Upper lobe of left lung (tissue), 6 donors: ENCODE data around the gene TPD52L1. TPM values are rescaled to one million over a fixed set of nuclear protein-coding genes. Genes with fewer than 3 reads are reported as not detected.

Experiments used
- ATAC-seq, 2 donors: fragments of 200-7000 bp; cut with Tn5 transposase; one replicate each; pipeline ENCODE4 v1.9.1; 2022; ENCODE audit warnings: mild to moderate bottlenecking in 2 of 2, moderate library complexity in 2 of 2; ENCODE audit not compliant: low FRiP score in 2 of 2
- DNase-seq, 2 donors: peaks; one replicate each; pipeline ENCODE4 v3.0.0-alpha.2; 2019 to 2020
- H3K27ac ChIP-seq, 4 donors: fragments of 200-600 bp; sonication (generic); one replicate each; pipeline ENCODE4 v1.5.1; 2016 to 2019
- H3K27me3 ChIP-seq, 4 donors: fragments of 200-600 bp; sonication (generic); one replicate each; pipeline ENCODE4 v1.5.1; 2017 to 2019
- H3K36me3 ChIP-seq, 4 donors: fragments of 200-600 bp; sonication (generic); one replicate each; pipeline ENCODE4 v1.5.1; 2016 to 2019
- H3K4me1 ChIP-seq, 4 donors: fragments of 200-600 bp; sonication (generic); one replicate each; pipeline ENCODE4 v1.5.1; 2018 to 2019
- H3K4me3 ChIP-seq, 4 donors: fragments of 200-600 bp; sonication (generic); one replicate each; pipeline ENCODE4 v1.5.1; 2017 to 2019; ENCODE audit warnings: mild to moderate bottlenecking in 2 of 4, moderate library complexity in 1 of 4
- H3K9me3 ChIP-seq, 4 donors: fragments of 200-600 bp; sonication (generic); one replicate each; pipeline ENCODE4 v1.5.1; 2018 to 2019
- EP300 ChIP-seq, 4 donors: sonication (generic); formaldehyde crosslinking; IDR thresholded peaks; one replicate each; pipeline ENCODE4 v1.5.1; 2017; ENCODE audit warnings: antibody characterized with exemption in 4 of 4, control low read depth in 2 of 4
- POLR2A ChIP-seq, 4 donors: fragments of 450-650 bp; IDR thresholded peaks; one replicate each; pipeline ENCODE4 v1.5.1; 2016 to 2017; ENCODE audit warnings: antibody characterized with exemption in 4 of 4, mild to moderate bottlenecking in 2 of 4
- POLR2AphosphoS5 ChIP-seq, 2 donors: sonication (generic); formaldehyde crosslinking; IDR thresholded peaks; one replicate each; pipeline ENCODE4 v1.5.1; 2017; ENCODE audit warnings: antibody characterized with exemption in 2 of 2
- WGBS, 2 donors: methylation state at CpG; one replicate each; pipeline ENCODE4 v1.1.5; 2017 to 2018; 5-methylcytosine and 5-hydroxymethylcytosine counted together
- total RNA-seq, 6 donors: library from RNA; depleted of rRNA in 4 of 6; stranded (reverse); fragments of >200 nt in 4 of 6; gene quantifications; one replicate each; pipeline versions ENCODE4 v1.1.0 to v1.2.1, GENCODE V29; 2016 to 2021
- TF ChIP-seq, protein P1 (sequence below), 6 experiments: fragments of 450-650 bp in 4 of 6; fragments of 200-600 bp in 2 of 6; sonication (generic) in 2 of 6; IDR thresholded peaks; one replicate each; pipeline ENCODE4 v1.5.1; 2016 to 2019; ENCODE audit warnings: antibody characterized with exemption in 6 of 6
- donor health status: DM: no; HTN: no; CAD: no; lungs with moderate emphysema.
- donor health status: DM: no; HTN: yes; CAD: no; lungs with severe emphysema.

TPD52L1 gene
- total RNA-seq, 6 donors from 2014 or later = 15.5 to 63.4 (median 32.2) TPM

DNA sequence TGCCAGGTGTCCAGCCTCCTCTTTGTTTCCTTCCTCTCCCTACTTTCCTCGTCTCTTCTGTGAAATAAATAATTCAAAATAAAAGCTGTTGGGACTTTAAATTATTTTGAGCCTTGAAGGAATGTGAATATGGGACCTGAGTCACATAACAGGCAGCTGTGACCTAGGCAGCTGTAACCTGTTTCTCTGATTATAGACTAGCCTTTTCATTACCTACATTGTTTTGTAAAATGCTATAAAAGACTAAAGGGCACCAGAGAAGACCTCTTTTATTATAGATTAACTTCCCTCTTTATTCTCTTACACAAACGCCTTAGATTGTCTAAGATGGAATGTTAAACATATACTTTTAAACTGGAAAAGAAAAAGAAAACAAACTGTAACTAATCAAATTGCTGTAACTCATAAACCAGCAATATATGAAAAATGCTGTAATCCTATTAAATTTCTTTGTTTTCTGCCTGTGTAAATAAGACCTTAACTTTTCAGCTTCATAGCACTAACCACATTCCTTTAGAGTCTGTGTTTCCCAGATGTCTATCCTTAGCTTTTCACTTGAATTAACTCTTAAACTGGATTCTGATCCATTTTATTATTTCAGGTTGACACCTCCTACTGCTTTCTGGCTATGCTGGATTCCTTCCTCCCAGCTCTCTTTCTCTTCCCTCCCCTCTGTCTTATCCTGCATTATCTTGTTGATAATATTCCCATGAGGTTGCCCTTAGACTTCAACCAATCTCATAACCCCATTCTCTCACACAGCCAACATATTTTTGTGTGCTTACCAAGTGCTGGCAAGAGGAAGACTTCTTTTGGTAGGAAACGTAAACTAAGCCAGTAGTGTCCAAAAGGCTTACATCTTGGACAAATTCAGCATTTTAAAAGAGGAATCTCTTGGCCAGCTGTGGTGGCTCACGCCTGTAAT, 69.2 kb downstream of the TPD52L1 start:
- H3K4me3 ChIP-seq = no peak overlapping the region
- WGBS, 2 donors = 70 to 76% methylated on average over 4 of the region's 4 CpGs
- no peaks in the 10 kb centered on the region for H3K36me3 ChIP-seq
- TF ChIP-seq EP300 (IDR thresholded peaks at IDR 0.05) = no peak
- no peak for TF ChIP-seq POLR2AphosphoS5 (IDR thresholded peaks at IDR 0.05)
- TF ChIP-seq POLR2A (IDR thresholded peaks at IDR 0.05) = no peak
- TF ChIP-seq, protein P1, sequence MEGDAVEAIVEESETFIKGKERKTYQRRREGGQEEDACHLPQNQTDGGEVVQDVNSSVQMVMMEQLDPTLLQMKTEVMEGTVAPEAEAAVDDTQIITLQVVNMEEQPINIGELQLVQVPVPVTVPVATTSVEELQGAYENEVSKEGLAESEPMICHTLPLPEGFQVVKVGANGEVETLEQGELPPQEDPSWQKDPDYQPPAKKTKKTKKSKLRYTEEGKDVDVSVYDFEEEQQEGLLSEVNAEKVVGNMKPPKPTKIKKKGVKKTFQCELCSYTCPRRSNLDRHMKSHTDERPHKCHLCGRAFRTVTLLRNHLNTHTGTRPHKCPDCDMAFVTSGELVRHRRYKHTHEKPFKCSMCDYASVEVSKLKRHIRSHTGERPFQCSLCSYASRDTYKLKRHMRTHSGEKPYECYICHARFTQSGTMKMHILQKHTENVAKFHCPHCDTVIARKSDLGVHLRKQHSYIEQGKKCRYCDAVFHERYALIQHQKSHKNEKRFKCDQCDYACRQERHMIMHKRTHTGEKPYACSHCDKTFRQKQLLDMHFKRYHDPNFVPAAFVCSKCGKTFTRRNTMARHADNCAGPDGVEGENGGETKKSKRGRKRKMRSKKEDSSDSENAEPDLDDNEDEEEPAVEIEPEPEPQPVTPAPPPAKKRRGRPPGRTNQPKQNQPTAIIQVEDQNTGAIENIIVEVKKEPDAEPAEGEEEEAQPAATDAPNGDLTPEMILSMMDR (IDR thresholded peaks at IDR 0.05) = no peak
- H3K9me3 ChIP-seq = no peaks in the 10 kb centered on the region
- ATAC-seq (no peak), DNase-seq (no peak)
- no peaks in the 10 kb centered on the region for H3K27me3 ChIP-seq
- no peak overlapping the region for H3K27ac ChIP-seq
- H3K4me1 ChIP-seq = peaks cover 0 to 12% (median 0%) of the 10 kb centered on the region in 4 donors

DNA sequence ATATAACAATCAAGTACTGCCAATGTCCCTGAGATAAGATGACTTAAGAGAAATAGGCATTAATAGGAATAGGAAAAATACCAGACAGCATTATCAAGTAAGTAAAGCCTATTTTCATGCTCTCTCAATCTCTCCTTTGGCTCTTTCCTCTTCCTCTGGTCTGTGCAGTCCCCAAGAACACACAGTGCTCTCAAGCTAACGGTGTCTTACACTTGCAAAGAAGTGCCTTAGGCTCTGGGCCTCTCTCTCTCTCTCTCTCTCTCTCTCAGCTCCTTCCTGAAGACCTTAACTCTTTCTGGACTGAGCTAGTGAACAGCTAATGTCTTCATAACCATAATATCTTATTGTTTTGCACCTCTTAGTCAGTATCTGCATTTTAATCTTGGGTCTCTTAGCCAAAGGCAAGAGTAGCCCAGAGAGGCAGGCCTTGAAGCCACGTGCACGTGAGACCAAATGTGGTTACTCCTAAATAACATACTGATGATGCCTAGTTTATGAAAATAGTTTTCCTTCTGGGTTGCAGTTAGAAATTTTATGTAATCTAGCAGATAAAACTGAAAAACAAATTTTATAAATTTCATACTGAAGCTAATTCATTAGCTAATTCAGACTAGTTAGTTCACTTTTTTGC, 70.8 kb downstream of the TPD52L1 start:
- no peaks in the 10 kb centered on the region for H3K36me3 ChIP-seq
- WGBS, 2 donors = 59 to 67% methylated on average over 3 of the region's 3 CpGs
- peaks cover 0 to 12% (median 0%) of the 10 kb centered on the region in 4 donors for H3K4me1 ChIP-seq
- no peak overlapping the region for H3K27ac ChIP-seq
- ATAC-seq (peak in 1 of 2 donors; percentile 27), DNase-seq (no peak)
- H3K4me3 ChIP-seq = no peak overlapping the region
- no peaks in the 10 kb centered on the region for H3K27me3 ChIP-seq
- H3K9me3 ChIP-seq = no peaks in the 10 kb centered on the region
- no peak for TF ChIP-seq POLR2A (IDR thresholded peaks at IDR 0.05)
- TF ChIP-seq, protein P1 (IDR thresholded peaks at IDR 0.05) = no peak
- no peak for TF ChIP-seq EP300 (IDR thresholded peaks at IDR 0.05)
- no peak for TF ChIP-seq POLR2AphosphoS5 (IDR thresholded peaks at IDR 0.05)

DNA sequence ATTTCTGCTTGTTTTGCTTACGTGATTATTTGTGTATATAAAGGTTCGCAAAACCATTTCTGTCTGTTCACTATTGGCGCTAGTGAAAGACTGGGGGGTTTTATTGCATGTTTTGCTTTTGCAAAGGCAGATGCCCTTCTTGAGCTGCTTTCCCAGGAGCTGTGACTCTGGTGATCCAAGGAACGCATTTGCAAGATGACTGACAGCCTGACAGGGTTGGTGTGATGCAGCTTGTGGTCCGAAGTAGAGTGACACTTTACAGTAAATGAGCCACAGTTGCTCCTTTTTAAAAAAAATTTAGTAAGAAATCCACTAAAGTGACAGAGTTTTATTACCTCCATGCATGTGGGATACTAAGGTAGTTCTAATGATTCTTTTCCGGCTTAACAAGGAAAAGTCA, 73.7 kb downstream of the TPD52L1 start:
- 96 to 98% methylated on average over 6 of the region's 6 CpGs for WGBS, 2 donors
- H3K27me3 ChIP-seq = no peaks in the 10 kb centered on the region
- peaks cover 0 to 4% (median 0%) of the 10 kb centered on the region in 4 donors for H3K4me1 ChIP-seq
- no peaks in the 10 kb centered on the region for H3K36me3 ChIP-seq
- no peak for ATAC-seq
- no peak overlapping the region for H3K4me3 ChIP-seq
- no peak for TF ChIP-seq EP300 (IDR thresholded peaks at IDR 0.05)
- TF ChIP-seq POLR2A (IDR thresholded peaks at IDR 0.05) = no peak
- no peak for TF ChIP-seq POLR2AphosphoS5 (IDR thresholded peaks at IDR 0.05)
- TF ChIP-seq, protein P1 (IDR thresholded peaks at IDR 0.05) = no peak
- no peak for DNase-seq
- no peaks in the 10 kb centered on the region for H3K9me3 ChIP-seq
- no peak overlapping the region for H3K27ac ChIP-seq

DNA sequence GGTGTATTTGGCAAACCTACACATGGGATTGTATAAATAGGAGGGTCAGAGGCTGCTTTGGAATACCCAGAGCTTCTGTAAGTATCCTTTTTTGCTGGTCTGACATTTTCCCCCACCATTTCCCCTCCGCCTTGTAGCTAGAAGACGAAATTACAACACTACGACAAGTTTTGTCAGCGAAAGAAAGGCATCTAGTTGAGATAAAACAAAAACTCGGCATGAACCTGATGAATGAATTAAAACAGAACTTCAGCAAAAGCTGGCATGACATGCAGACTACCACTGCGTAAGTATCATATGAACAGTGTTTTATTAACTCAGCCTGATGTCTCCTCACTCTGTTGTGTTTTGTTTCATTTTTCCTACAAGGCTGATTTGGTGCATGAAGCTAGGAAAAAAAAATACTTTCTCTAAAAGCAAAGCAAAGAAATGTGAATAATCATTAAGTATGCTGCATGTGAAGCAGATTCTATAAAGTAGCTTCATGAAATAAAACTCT, 75.5 kb downstream of the TPD52L1 start:
- Histone ChIP-seq H3K4me1 (peaks cover 0 to 2% (median 0%) of the 10 kb centered on the region in 4 donors), H3K4me3 (no peak overlapping the region), H3K27me3 (no peaks in the 10 kb centered on the region), H3K36me3 (no peaks in the 10 kb centered on the region), H3K27ac (no peak overlapping the region), H3K9me3 (no peaks in the 10 kb centered on the region)
- TF ChIP-seq POLR2A (IDR thresholded peaks at IDR 0.05) (no peak), POLR2AphosphoS5 (IDR thresholded peaks at IDR 0.05) (no peak), EP300 (IDR thresholded peaks at IDR 0.05) (no peak)
- TF ChIP-seq, protein P1 (IDR thresholded peaks at IDR 0.05) = no peak
- no peak for ATAC-seq
- no peak for DNase-seq
- 76 to 81% methylated on average over 6 of the region's 6 CpGs for WGBS, 2 donors
